Endothelial cell (in vitro differentiated cells): ENCODE results near the gene FMN2. TPM values are rescaled to one million over a fixed set of nuclear protein-coding genes. Genes with fewer than 3 reads are reported as not detected.

ENCODE experiments used
- DNase-seq: peaks from one replicate; pipeline ENCODE4 v3.0.0; 2021; ENCODE audit warnings: low spot score
- H3K27ac Mint-ChIP-seq: one replicate; pipeline ENCODE4 v1.8.0; 2021; ENCODE audit warnings: mixed read lengths, inconsistent platforms; ENCODE audit not compliant: unreplicated experiment
- H3K27me3 Mint-ChIP-seq: one replicate; pipeline ENCODE4 v1.8.0; 2021; ENCODE audit warnings: mild to moderate bottlenecking, moderate library complexity, mixed read lengths, inconsistent platforms; ENCODE audit not compliant: unreplicated experiment
- H3K36me3 Mint-ChIP-seq: one replicate; pipeline ENCODE4 v1.8.0; 2021; ENCODE audit warnings: mild to moderate bottlenecking, low read depth, mixed read lengths, inconsistent platforms; ENCODE audit not compliant: unreplicated experiment
- H3K4me1 Mint-ChIP-seq: one replicate; pipeline ENCODE4 v1.8.0; 2021; ENCODE audit warnings: mild to moderate bottlenecking, mixed read lengths, inconsistent platforms; ENCODE audit not compliant: unreplicated experiment
- H3K4me3 Mint-ChIP-seq: one replicate; pipeline ENCODE4 v1.8.0; 2021; ENCODE audit warnings: mild to moderate bottlenecking, mixed read lengths, inconsistent platforms; ENCODE audit not compliant: unreplicated experiment
- H3K9me3 Mint-ChIP-seq: one replicate; pipeline ENCODE4 v1.8.0; 2021; ENCODE audit warnings: mixed read lengths, inconsistent platforms; ENCODE audit not compliant: unreplicated experiment
- CTCF ChIP-seq: fragments of 200-600 bp; sonication (generic); IDR thresholded peaks from one replicate; pipeline ENCODE4 v1.5.0; 2021; ENCODE audit warnings: antibody characterized with exemption; ENCODE audit not compliant: unreplicated experiment
- total RNA-seq: library from RNA; stranded (reverse); fragmentation: NEBNext Ultra II Directional; extraction: Animal tissue kit (Norgen Biotek cat#: 25700); gene quantifications from one replicate; pipeline ENCODE4 v1.2.1, GENCODE V29; 2021; ENCODE audit not compliant: unreplicated experiment

The FMN2 gene
- total RNA-seq, 1 donor from 2014 or later = 2.6 TPM

- DNase-seq = no peak
- H3K4me1 Mint-ChIP-seq = no peaks in the 10 kb centered on the region
- no peaks in the 10 kb centered on the region for H3K27me3 Mint-ChIP-seq
- H3K4me3 Mint-ChIP-seq = no peak overlapping the region
- no peak for TF ChIP-seq CTCF
- no peaks in the 10 kb centered on the region for H3K36me3 Mint-ChIP-seq
- H3K9me3 Mint-ChIP-seq = no peaks in the 10 kb centered on the region
- no peak overlapping the region for H3K27ac Mint-ChIP-seq
Measured at GRCh38 chr1:240128366-240128765, 36.7 kb downstream of the FMN2 start.

GRCh38 chr1:240134113-240134512, 42.4 kb downstream of the FMN2 start:
- Mint-ChIP-seq H3K27ac (no peak overlapping the region), H3K4me3 (no peak overlapping the region), H3K9me3 (no peaks in the 10 kb centered on the region), H3K36me3 (no peaks in the 10 kb centered on the region), H3K27me3 (no peaks in the 10 kb centered on the region), H3K4me1 (no peaks in the 10 kb centered on the region)
- no peak for TF ChIP-seq CTCF
- DNase-seq = no peak

GRCh38 chr1:240134596-240134995, 42.9 kb downstream of the FMN2 start:
- no peak for TF ChIP-seq CTCF
- no peak for DNase-seq
- H3K27ac Mint-ChIP-seq = no peak overlapping the region
- H3K4me3 Mint-ChIP-seq = no peak overlapping the region
- no peaks in the 10 kb centered on the region for H3K36me3 Mint-ChIP-seq
- no peaks in the 10 kb centered on the region for H3K27me3 Mint-ChIP-seq
- H3K4me1 Mint-ChIP-seq = no peaks in the 10 kb centered on the region
- H3K9me3 Mint-ChIP-seq = no peaks in the 10 kb centered on the region

- Mint-ChIP-seq H3K4me1 (no peaks in the 10 kb centered on the region), H3K27ac (no peak overlapping the region), H3K4me3 (no peak overlapping the region), H3K9me3 (no peaks in the 10 kb centered on the region), H3K27me3 (no peaks in the 10 kb centered on the region), H3K36me3 (no peaks in the 10 kb centered on the region)
- no peak for DNase-seq
- no peak for TF ChIP-seq CTCF
Measured at GRCh38 chr1:240136402-240136801, 44.7 kb downstream of the FMN2 start.

DNA sequence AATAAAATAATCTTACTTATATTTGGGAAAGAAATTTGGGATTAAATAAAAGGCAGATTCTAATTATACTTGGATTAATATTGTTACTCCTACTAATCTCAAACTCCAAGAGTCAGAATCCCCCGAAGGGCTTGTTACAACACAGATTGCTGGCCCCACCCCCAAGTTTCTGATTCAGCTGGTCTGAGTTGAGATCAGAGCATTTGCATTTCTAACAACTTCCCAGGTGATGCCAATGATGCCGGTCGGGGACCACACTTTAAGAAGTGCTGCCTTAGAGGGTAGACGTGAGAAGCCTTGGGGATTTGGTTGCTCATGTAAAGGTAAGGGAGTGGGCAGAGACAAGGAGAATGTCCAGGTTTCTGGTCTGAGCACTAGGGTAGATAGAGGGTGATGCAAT, 47.2 kb downstream of the FMN2 start:
- H3K4me1 Mint-ChIP-seq = no peaks in the 10 kb centered on the region
- H3K36me3 Mint-ChIP-seq = no peaks in the 10 kb centered on the region
- H3K4me3 Mint-ChIP-seq = no peak overlapping the region
- no peak for TF ChIP-seq CTCF
- DNase-seq = no peak
- no peaks in the 10 kb centered on the region for H3K27me3 Mint-ChIP-seq
- no peak overlapping the region for H3K27ac Mint-ChIP-seq
- H3K9me3 Mint-ChIP-seq = no peaks in the 10 kb centered on the region
